Suppressor macrophage treated with lipopolysaccharide for 4 hours (primary cell): ENCODE results near the gene CBR1.
"Not testable (repeated sequence)": the region's sequence is repeated elsewhere in the genome, so short reads cannot be mapped to it uniquely, and the experiment has no call there.

Experiments
- DNase-seq: peaks from one replicate; pipeline ENCODE4 v3.0.0-alpha.2; 2020

Gene CBR1

DNA sequence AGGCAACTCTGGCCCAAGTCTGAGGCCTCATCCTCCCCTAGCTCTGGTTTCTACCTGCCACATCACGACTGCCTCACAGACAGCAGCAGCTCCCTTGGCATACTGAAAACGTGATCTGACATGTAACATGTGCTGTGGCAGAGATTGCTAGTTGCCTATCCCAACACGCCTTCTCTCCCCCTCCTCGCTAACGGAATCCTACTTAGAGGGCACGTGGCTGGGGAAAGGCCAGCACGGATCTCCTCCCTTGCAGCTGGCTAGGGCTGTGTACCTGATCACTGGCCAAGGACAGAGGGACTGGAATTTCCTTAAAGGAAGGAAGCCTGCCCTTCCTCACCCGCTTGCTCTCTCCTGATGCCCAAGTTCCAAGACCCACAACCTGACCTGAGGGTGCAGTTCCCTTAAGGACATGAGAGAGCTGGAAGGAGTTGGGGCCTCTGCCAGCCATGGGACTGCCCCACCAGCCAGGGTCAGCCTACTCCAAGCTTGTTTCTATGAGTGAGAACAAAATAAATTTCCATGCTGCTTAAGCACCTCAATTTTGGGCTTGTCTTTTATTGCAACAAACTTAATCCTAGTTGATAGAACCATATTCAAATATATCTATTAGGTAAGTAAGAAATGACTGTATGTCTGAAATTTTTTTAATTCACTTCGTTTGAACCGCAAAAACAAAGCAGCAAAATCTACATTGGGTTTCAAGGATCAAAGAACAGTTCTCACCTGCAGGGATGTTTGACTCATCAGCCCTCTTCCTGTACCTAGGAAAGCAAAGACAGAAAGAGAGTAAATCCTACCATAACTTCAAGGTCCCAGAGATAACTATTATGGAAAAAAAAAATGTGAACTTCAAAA lies 16.7 kb upstream of the CBR1 start:
- DNase-seq, result no peak

DNA sequence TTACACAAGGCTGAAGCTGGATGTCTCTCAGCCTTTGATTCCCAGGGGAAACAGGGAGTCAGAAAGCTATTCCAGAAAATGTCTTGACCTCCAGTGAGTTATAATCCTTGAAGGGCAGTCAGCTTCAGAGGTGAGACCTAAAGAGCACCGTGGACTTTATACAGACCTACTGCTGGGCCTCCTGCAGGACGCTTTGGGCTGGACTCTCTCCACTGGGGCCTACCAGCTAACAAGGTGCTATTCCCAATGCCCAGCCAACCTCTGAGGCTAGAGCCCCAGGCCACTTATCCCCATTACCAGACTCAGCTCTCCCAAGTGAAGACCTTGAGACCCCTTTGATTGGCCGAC lies 16.1 kb upstream of the CBR1 start:
- no peak for DNase-seq

DNA sequence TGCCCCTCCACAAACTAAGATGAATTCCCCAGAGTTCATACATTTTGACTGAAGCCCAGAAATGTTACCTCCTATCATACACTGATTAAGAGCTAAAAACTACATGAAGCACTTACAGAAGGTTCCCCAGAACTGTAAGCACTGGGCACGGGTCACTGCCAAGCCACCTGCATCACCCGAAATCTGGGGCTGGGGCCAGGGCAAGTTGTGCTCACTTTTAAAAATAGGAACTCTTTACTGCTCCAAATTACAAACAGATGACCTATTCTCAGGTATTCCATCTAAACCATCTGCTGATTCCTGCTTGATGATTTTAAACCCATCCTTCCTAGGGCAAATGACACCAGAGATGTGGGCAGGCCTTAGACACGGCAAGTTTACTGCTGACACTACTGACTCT lies 14.3 kb upstream of the CBR1 start:
- DNase-seq, result no peak

DNA sequence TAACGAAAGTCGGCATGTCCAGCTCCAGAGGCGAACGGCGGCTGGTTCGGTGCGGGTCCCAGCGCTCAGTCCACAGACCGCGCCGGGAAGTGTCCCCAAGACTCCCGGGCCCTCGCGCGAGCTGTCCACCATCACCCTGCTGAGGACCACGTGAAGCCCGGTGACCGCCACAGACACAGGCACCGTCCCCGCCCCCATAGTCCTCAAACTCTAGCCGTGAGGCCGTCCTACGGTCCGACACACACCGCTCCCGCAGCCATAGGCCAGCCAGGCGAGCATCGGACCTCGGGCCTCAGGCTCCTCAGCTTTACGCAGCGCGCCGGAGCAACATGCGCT lies 10.0 kb upstream of the CBR1 start:
- peak; percentile 48 for DNase-seq

DNA sequence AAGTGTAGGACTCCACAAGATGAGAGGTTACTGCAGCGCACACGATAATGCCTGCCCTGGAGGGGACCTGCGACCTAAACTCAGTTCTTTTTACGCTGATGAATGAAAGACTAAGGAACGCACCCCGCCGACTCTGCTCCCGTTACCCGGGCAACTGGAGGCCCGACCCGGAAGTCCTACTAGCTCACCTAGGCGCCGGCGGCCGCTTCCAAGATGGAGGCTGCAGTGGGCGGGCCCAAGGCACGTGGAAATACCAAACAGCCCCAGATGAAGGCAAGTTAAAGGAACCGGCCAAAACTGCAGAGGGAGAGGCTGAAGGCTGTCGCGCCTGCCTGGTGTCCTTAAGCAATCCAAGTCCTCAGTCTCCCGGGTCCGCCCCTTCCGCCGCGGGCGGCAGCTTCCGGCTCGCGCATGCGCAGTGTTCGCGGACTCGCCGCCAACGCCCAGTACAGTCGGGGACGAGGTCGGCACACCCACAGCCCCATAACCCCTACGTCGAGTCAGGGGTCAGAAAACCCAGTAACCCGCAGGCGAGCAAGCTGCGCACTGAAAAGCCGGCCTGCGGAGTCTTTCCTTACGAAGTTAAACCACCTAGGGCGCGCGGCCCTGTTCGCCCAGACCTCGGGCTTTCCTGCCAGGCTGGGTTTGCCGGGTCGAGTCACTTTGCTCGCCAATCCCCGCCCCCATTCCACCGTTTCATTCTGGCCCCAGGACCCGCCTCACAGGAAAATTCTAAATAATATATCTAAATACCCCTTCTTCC lies 9.5 kb upstream of the CBR1 start, which contains the start of gene SETD4:
Gene SETD4 (minus strand): TSS at position 368 of the 763 bp plus-strand sequence. CDS start 1,638 bp downstream, outside the sequence.
- peak; percentile 98 for DNase-seq

DNA sequence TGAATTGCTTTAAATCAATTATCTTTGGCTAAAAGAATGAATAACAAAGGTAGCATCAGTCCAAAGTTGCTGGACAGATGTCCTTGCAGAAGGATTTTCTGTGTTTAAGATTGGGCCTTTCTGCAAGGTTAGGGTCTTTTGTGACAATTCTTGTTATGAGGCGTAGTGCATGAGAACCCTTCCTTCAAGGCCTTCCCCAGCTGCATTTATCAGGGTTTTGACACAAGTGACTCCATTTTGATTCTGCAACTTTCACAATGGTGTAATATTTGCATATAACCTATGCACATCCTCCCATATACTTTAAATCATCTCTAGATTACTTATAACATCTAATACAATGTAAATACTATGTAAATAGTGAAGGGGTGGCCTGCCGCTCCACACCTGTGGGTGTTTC lies 8.4 kb upstream of the CBR1 start:
- DNase-seq, result no peak

DNA sequence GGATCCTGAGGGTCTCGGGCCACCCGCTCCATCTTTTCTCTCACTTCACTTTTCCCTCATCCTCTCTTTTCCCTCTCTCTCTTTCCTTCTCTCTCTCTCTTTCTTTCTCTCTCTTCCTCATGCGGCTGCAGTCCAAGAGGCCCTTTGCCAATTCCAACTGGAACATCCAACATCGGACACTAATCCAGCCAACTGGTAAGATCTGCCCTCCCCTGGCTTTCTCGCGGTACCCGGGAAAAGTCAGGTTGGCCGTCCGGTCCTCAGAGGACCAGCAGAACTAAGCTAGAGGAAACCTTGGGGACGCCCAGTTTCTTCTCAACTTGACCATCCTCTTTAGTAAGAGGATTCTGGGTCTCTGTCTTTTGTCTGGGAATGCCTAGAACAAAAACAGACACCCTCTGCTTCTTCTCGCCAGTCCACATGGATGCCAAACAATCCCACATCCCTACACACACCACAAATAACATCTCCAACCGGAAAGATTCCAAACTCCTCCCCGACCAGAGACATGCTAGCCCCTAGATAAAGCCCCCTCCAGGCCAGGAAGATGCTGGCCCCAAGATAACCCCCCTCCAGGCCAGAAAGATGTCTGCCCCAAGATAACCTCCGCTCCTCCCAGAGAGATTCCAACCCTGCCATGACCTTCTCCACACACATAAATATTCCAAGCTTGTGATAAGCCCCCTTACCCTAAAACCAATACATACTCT lies 6.3 kb upstream of the CBR1 start:
- DNase-seq, result no peak

DNA sequence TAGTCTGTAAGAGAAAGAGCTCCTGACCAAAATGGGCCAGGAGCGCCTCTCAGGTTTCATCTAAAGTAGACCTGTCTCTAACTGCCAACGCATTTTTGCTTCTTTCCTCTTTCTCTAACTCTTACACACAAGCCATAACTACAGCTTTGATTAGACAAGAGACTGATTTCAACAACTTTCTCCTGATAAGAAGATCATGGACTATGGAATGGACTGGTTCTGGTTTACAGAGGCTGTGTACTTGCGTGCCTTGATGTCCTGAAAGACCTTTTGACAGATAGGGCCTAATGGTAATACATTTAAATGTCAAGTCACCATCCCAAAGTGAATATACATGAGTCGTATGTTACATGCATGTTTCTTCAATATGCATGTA lies 5.8 kb upstream of the CBR1 start:
- no peak for DNase-seq

DNA sequence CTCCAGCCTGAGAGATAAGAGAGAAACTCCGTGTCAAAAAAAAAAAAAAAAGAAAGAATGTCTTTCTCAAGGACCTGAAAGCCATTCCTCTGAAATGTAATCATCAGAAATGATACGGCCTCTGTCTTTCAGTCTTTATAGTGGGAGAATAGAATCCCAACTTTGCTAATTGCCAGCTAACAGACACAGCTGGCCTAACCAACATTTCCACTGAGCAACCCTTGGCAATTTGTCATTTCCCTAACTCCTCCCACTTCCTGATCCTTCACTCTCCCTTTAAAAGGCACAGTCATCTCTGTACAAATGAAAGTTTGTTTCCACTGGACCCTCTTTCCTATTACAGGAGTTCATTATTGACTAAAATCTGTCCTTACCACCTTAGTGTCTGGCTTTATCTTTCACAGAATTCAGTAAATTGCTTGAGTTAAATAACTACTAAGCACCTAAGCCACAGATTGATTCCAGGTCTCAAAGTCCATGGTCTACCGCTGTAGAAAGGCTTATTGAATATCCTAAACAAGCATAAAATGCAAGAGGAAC lies 4.3 kb upstream of the CBR1 start:
- DNase-seq, result peak; percentile 57

DNA sequence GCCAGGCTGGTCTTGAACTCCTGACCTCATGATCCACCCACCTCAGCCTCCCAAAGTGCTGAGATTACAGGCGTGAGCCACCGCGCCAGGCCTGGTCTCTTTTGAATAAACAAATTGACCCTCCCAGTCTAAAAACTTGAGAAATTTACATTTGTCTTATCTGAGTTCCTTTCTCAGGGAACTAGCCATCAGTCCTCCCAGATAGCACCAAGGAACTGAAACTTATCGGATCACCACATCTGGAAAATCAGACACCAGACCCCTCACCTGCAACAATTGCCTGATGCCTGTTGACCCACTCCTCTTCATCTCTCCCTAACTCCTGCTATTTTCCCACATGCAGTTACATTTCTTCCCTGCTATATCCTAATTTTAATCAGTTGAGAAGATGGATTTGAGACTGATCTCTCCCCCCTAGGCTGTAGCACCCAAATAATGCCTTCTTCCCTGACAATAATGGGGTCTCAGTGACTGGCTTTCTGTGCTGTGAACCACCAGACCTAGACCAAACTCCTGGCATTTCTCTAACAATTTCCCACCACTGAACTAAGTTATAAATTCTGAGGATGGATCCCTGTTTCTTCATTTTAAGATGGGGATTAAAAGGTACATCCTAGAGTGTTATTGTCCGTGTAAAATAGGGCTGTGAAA lies 951 bp upstream of the CBR1 start:
- no peak for DNase-seq

DNA sequence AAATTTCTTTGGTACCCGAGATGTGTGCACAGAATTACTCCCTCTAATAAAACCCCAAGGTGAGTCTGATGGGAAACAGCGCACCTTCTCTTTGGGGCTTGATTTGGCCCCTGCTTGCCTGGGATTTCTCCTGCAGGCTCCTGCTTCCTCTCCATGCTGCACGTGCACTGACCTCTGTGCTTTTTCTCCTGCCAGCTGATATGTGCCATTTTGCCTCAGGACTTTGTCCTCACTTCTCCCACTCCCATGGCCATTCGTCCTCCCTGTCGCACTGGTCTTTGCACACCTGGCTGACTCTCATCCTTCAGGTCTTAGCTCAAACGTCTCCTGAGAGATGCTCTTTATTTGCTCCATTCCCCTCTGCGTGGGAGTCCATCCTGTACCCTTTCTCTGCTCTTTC lies 1.2 kb downstream of the CBR1 start:
- DNase-seq, result no peak

DNA sequence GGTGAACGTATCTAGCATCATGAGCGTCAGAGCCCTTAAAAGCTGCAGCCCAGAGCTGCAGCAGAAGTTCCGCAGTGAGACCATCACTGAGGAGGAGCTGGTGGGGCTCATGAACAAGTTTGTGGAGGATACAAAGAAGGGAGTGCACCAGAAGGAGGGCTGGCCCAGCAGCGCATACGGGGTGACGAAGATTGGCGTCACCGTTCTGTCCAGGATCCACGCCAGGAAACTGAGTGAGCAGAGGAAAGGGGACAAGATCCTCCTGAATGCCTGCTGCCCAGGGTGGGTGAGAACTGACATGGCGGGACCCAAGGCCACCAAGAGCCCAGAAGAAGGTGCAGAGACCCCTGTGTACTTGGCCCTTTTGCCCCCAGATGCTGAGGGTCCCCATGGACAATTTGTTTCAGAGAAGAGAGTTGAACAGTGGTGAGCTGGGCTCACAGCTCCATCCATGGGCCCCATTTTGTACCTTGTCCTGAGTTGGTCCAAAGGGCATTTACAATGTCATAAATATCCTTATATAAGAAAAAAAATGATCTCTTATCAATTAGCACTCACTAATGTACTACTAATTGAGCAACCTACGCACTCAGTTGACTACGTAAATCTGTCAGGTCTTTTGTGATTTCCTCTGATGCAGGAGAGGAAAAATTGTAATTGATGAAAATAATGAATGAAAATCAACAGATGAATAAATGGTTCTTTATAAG lies 2.8 kb downstream of the CBR1 start:
- no peak for DNase-seq

DNA sequence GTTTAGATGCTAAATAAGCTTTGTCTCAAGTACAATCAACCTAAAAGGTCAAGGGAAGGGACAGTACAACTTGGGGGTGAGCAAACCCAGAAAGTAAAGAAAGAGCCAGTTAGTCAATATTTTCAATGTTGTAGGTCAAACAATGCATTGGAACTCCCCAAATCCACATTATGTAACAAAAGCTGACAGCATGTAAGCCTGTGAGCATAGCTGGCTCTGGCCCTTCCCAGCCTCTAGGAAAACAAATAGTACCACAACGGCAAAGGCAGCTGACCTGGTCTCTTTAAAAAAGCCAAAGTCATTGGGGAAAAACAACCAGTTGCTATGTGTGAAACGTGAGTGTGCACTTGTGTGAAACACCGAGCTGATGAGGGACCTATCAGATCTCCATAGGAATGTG lies 3.4 kb downstream of the CBR1 start:
- peak; percentile 9 for DNase-seq

DNA sequence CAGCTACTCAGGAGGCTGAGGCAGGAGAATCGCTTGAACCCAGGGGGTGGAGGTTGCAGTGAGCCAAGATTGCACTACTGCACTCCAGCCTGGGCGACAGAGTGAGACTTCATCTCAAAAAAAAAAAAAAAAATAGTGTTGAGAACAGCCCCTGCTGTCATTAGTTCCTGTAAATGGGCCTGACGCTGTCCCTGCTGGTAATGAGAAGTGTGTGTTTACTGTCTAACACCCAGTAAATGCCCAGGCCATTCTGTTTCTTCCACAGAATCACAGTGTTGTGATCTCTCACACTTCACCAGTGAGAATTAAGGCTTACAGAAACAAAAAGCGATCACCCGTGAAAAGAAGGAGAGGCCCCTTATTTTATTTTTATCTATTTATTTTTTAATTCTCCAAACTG lies 4.1 kb downstream of the CBR1 start:
- DNase-seq, result not testable (repeated sequence)

DNA sequence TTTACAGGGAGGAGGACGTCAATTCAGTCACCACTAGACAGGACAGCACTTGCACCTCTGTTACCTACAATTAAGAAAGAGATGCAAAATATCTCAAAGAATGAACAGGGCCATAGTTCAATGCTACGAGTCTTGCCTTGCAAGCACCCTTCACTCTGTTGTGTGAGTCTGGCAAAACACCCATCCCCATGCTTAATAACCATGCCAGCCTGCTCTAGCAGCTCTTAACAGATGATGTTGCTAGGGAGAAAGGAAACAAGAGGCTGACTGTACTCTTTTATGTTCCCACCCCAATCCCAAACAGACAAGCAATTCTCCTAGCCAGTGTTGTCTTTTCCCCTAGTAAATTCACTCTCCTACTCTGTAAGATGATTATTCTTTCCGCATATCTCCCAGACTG lies 5.3 kb downstream of the CBR1 start:
- no peak for DNase-seq

DNA sequence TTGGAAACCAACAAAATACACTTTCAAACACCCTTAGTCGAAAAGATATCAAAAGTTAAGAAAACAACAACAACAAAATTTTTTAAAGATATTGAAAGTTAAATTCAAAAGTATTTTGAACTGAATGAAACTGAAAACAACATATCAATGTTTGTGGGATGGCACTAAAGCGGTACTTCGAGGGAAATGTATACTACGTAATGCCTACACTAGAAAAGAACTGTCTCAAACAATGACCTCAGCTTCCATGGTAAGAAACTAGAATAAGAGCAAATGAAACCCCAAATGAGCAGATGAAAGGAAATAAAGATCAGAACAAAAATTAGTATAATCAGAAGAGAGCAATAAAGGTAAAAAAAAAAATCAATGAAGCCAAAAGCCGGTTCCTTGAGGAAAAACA lies 6.1 kb downstream of the CBR1 start:
- DNase-seq, result peak; percentile 8

DNA sequence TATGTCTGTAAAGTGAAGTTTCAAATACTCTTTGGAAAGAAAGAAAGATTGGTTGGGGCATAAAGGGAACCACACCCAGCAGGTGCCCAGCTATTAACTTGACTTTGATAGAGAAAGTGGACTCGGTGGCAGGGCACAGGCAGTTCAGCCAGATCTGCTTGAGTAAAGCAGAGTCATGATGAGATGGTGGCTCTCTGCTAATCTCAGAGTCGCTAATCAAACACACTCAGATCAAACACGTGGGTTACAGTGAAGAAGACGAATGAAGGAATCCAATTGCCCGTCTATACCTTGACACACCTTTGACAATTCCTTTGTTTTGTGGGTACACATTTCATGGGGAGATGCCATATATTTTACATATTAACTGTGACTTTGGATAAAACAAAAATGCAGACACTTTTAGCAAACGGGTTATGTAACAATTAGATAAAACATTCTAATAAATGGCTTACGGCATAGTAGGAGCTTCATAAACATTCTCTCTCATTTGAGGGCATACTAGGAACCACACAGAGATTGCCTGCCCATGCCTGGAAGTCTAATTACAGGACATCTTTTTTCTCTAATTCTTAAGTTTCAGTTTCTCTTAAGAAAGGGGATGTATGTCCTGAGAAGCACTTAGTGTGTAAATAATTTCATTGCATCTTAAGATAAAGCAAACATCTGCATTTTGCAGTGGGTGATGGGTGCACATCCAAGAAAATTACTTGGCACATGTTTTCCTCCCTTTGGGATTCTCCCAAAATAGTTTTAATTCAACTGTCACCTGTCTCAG lies 7.2 kb downstream of the CBR1 start:
- peak; percentile 49 for DNase-seq

DNA sequence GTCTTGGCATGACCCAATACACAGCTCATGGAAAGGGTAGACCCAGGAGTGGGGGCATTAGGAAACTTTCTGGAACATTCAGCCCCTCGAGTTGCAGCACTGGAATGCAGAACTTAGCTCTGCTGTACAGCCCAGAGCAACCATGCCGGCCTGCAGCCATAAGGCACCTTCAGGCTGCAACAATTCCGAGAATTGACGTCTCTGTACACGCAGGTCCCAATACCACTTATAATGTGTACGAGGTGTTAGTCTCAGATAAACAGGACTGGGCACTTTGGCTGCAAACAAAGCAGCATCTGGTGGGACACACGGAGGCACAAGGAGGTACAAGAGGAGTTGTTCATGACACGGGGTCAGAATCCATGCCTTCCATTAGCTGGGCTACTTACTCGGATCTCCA lies 7.9 kb downstream of the CBR1 start:
- DNase-seq, result no peak

DNA sequence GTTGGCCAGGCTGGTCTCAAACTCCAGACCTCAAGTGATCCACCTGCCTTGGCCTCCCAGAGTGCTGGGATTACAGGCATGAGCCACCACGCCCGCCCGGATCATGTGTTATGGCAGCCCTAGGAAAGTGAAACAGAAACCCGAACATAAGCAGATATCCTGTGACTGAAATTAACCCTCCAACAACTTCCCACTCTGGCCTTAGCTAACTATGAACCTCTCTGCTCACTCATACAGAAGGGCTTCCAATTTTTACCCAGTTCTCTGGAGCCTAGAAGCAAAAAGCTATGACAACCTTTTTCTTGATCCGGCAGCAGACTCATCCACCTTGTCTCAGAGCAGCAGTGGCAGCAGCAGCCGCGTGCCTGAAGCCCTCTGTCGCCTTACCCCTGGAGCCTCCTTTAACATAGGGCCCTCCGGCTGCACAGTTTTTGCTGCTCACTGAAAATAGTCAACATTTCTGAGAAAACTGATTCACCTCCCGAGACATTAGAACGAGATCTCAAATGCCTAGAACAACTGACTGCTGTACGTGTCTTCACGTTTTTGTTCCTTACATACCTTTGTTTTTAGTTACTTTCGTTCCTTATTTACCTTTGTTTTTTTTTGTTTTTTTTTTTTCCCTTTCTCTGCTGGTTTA lies 9.3 kb downstream of the CBR1 start:
- DNase-seq, result peak; percentile 86

DNA sequence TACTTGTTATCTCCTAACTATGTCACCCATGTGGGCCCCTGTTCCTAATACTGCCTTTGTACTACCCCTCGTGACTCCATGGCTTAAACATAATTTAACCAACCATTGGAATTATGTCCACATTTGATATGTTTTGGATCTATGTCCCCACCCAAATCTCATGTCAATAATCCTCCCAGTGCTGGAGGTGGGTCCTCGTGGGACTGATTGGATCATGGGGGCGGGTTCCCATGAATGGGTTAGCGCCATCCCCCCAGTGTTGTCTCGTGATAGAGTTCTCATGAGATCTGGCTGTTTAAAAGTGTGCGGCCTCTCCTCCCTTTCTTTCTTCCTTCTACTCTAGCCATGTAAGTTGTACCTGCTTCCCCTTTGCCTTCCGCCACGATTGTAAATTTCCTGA lies 9.8 kb downstream of the CBR1 start:
- no peak for DNase-seq

DNA sequence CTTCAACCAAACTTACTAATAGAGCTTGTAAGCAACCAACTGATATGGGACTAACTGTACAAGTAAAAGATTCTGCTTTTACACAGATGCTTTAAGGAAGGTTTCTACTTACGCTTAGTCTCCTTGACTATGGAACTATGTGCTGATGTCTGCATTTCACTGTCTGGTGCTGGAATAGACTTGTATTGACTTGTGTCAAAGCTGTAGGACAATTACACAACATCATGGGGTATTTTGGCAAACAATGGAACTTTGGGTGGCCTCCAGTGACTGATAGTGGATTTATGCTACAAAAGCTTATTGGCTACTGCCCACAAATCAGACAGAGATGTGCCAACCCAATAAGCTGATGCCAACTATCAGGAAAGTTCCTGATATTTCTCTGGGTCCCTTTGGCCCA lies 10.6 kb downstream of the CBR1 start:
- no peak for DNase-seq
